ENCODE data around the gene NPLOC4. TPM values are rescaled to one million over a fixed set of nuclear protein-coding genes. Genes with fewer than 3 reads are reported as not detected.

Gene NPLOC4
- total RNA-seq, 2 donors from 2014 or later = 77.7 to 87.3 TPM

DNA sequence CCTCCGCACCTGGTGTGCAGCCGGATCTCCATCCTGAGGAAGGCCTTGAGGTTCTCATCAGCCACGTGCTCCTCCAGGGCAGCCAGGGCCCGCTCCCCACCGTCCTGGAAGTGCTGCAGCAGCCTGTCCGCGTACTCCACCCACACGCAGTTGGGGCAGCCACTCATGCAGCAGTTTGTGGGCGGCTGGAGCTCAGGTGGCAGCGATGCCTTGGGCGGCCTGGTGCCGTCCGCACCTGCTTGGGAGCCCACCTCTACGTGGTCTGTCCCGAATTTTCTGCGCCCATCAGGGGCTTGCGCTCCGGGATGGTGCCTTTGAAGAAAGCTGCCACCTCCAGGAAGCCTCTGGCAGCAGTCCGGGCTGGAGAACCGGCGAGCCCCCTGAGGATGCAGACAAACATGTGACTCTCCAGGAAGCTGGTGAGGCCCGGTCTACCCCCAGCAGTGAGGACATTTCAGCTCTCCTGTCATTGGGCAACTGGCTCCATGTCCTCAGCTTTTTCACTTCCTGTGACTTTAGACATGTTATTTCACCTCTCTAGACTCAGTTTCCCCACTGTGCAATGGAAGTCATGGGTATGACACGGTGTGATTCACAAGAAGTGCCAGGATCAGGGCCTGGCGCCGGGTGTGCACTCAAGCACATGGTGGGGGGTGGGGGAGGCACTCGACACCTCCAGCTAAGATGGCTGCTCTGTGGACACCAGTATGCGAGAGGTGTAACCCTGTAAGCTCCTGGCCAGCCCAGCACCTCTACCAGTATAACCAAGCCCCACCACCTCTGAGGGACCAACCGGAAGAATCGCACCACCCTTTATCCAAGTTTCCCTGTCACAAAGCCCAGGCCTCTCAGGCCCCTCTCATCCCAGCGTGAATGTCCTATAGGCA lies 28.5 kb upstream of the NPLOC4 start:
- intact Hi-C loops (cut with DNase I) = no loop called here
- no peak for DNase-seq (ENCODE audit: low spot score)

DNA sequence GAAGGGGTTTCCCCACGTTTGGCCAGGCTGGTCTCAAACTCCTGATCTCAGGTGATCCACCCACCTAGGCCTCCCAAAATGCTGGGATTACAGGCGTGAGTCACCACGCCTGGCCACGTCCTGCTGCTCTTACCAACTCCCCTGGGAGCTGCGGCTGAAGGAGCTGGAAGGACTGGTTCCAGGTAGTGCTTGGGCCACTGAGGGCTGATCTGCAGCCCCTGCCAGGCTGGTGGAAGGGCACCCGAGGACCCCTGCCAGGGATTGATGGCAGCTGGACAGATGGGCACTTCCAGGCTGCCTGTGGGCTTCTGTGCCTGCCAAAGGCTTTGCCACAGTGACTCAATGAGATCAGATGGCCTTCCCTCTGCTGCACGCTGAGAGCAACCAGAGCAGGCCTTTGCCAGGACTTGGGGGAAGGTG lies 27.1 kb upstream of the NPLOC4 start:
- intact Hi-C loops (cut with DNase I) = no loop called here
- DNase-seq (ENCODE audit: low spot score) = no peak

DNA sequence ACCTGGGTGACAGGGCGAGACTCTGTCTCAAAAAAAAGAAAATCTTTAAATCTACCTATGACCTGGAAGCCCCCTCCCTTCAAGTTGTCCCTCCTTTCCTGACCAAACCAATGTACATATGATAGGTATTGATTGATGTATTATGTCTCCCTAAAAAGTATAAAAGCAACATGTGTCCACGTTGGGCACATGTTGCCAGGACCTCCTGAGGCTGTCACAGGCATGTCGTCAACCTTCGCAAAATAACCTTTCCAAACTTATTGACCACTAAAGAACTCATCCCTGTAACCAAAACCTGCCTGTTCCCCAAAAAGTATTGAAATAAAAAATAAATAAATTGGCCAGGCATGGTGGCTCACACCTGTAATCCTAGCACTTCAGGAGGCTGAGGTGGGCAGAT lies 25.1 kb upstream of the NPLOC4 start:
- no peak for DNase-seq (ENCODE audit: low spot score)
- intact Hi-C loops (cut with DNase I) = no loop called here

DNA sequence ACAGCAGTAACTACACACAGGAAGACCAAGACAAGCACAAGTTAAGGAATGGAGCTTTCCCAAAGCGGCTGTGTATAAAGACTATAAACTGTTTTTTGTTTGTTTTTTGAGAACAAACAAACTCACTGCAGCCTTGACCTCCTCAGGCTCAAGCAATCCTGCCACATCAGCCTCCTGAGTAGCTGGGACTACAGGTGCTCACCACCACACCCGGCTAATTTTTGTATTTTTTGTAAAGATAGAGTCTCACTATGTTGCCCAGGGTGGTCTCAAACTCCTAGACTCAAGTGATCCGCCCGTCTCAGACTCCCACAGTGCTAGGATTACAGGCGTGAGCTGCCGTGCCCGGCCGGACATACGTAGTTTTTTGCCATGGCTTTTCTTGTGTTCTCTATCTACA lies 23.5 kb upstream of the NPLOC4 start:
- no peak for DNase-seq (ENCODE audit: low spot score)
- intact Hi-C loops (cut with DNase I) = no loop called here

DNA sequence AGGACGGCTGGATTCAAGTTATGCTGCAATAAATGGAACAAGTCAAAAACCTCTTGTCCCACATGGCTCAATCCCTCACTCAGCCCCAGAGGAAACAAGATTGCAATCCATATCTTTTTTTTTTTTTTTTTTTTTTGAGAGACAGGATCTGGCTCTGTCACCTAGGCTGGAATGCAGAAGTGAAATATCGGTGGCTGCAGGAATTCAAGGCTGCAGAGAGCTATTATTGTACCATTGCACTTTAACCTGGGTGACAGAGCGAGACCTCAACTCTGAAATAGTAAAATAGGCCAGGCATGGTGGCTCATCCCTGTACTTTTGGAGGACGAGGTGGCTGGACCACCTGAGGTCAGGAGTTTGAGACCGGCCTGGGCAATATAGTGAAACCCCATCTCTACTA lies 22.1 kb upstream of the NPLOC4 start:
- intact Hi-C loops (cut with DNase I) = no loop called here

DNA sequence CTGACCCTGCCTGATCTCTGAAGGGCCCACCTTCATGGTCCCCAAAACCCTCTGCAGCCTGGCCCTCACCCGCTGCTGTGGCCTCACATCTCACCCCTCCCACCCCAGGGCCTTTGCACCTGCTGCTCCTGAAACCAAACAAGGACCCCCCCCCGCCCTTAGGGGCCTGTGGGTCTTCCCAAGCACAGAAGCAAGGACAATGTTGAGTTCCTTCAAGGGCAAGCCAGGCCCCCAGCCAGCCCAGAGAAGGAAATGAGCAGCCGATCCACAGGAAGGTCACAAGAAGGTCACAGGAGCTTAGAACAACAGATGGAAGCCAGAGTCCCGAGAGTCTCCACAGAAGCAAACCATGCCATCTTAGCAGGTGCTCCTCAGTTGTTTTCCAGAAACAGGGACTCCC lies 19.9 kb upstream of the NPLOC4 start:
- no peak for DNase-seq (ENCODE audit: low spot score)
- intact Hi-C loops (cut with DNase I) = no loop called here

More for the DNA sequence above, 22.1 kb upstream of the NPLOC4 start:
- DNase-seq (ENCODE audit: low spot score) = no peak

DNA sequence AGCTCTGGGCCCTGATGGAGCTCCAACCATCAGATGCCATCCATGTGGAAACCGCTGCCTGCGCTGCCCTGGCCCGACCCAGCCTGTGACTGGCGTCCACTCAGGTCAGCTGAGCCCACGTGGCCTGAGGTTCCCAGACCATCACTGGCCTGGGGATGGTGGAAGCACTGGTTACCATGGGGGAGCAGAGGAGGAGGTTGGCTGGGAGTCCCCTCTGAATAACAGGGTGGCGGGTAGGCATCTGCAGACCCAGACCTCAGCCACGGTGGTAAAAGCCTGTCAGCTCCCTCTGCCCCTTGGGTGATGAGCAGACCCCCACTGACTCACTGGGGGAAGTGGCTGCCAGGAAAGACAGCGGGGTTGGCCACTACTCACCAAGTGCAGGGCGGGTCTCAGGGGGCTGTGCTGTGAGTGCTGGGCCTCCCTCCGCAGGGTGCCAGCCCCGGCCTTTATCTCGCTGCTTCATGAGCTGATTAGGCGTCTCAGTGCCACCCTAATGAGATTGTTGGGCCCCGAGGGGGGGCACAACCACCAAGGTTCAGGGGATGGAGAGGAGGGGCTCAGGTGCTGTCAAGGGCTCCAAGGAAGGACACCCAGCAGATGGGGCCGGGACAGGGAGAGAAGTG lies 19.3 kb upstream of the NPLOC4 start, which contains the start of gene PDE6G:
Gene PDE6G (minus strand): TSS at position 425 of the 626 bp plus-strand sequence. CDS start 3,237 bp downstream, outside the sequence.
- intact Hi-C loops (cut with DNase I) = no loop called here
- no peak for DNase-seq (ENCODE audit: low spot score)

DNA sequence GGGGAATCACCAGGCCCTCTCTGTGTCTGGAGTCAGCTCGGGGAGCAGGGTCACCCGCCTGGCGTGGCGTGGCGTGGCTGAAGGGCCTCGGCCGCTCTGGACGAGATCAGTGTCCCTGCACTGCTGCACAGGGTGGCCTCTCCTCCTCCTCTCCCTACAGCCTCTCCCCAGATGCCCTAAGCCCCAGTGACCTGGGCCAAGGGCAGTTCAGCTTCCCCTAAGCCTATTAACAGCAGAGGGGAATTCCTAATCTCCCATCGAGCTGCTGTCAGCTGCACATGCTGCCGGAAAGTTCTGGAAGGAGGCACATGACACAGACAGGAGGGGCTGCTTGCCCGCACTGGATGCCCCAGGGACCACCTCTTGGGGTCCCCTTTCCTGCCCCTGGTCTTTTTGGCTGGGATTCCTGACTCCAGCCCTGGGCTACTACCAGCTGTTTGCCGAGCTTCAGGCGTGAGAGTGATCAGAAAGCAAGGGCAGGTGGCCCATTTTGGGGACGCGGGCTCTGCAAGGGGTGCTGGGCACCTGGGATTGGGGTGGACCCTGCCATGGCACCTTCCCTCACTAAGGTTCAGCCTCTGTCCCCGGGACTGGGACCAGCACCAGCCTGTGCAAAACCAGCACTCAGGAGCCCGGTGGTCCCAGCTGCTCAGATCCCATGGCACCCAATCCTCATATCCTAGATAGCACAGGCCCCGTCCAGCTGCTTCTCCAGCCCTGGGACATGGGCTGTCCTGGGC lies 18.6 kb upstream of the NPLOC4 start:
- intact Hi-C loops (cut with DNase I) = no loop called here
- DNase-seq (ENCODE audit: low spot score) = no peak

DNA sequence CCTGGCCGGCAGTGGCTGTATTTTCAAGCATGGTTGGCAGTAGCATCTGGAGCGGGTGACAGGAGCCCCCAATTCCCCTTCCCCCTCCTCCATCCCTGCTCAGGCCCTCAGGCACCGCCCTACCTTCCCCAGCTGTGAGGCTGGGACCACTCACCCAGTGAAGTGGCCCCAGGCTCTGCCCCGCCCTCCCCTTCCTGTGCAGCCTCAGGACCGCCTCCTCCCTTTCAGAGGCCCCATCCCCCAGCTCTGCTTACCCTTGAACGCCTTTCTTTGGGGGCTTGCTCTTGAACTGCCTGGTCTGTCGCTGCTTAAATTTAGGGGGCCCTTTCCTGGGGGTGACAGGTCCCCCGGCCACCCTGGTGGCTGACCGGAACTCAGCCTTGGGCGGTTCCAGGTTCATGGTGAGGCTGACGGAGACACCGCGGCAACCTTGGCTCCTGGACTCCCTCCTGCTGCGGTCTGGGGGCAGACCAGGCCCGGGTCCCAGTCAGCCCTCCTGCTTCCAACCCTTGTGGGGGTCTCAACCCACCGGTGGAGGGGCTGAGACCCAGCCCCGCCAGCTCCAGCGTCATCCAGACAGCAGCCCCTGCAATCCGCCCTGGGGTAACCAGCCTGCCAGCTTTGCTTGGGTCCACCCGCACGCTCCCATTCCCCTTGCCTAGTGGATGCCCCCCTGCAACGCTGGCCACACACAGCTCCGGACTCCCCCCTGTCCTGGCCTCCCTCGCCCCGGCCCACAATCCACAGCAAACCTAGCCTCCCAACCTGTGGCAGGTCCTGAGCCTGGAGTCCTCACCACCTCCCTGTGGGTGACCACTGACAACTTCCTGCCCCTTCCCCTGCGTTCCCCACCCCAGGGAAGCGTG lies 16.2 kb upstream of the NPLOC4 start:
- no peak for DNase-seq (ENCODE audit: low spot score)
- intact Hi-C loops (cut with DNase I) = no loop called here

DNA sequence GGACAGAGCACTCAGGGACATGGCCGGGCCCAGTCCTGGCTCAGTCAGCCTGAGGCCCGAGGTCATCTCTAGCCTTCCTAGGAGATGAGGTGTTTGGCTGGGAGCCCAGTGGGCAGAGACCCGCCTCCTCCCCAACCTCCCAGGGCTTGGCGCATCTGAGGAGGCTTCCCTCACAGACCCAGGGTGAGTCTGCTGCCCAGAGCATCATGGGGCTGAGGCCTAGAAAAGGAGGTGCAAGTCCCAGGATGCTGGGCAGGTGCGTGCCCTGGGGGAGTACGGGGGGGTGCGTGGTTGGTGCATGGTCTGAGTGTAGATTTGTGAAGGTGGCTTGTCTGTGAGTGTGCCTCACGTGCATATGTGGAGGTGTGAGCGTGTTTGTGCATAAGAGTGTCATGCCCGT lies 14.8 kb upstream of the NPLOC4 start:
- intact Hi-C loops (cut with DNase I) = no loop called here
- DNase-seq (ENCODE audit: low spot score) = no peak

DNA sequence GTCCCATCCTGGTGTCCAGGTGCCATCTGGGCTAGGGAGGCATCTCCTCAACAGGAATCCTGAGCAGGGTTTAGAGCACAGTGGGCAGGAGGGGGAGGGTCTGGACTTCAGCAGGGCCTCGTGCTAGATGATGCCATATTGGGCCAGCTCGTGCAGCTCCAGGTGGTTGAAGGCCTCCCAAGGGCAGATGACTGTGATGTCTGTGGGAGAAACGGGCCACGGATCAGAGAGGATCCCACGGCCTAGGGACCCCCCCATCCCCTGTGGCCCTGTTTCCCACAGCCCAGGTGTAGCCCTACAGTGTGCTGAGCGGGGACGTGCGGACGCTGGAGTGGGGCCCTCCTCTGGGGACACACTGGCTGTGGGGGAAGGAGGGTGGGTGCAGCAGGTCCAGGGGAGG lies 14.0 kb upstream of the NPLOC4 start:
- DNase-seq (ENCODE audit: low spot score) = no peak
- intact Hi-C loops (cut with DNase I) = no loop called here

DNA sequence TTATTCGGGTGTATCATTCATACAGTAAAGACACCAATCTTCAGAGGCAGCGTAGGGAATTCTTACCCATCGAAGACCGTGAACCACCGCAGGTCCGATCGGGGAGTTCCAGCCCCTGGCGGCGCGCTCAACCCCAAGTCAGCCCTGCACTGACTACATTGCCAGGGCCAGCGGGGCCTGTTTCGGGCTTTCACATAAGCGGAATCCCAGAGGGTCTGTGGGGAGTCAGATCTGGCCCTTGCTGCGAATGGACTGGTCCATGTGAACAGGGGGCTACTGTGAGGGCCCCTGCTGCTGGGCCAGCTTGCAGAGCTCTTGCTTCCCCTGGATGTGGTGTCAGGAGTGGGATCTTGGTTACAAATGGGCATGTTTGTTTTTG lies 11.8 kb upstream of the NPLOC4 start:
- intact Hi-C loops (cut with DNase I) = no loop called here
- no peak for DNase-seq (ENCODE audit: low spot score)

DNA sequence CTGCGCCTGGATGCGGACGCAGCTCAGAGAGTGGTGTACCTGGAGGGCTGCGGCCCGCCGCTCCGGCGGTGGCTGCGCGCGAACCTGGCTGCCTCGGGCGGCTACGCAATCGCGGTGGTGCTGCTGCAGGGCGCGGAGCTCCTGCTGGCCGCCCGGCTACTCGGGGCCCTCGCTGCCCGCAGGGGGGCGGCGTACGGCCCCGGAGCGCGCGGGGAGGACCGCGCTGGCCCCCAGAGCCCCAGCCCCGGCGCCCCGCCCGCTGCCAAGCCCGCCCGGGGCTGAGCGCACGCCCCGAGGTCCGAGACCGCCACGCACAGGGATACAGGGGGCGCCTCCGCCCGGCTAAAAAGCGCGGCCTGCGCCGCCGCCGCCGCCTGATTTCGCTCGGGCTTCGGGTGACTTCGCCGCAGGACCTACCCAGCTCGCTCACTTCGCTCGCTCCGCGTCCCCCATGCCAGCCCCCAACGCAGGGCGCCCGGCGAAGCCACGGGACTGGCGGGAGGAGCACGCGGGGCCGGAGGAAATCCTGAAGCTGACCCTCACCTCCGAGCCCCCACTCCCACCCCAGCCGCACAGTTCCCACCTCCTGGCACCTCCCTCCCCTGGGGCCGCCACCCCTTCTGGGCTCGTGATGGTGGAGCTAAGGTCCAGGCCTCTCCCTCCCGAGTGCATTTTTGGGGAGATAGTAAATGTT lies 11.2 kb upstream of the NPLOC4 start:
- DNase-seq (ENCODE audit: low spot score) = no peak
- intact Hi-C loops (cut with DNase I) = no loop called here

DNA sequence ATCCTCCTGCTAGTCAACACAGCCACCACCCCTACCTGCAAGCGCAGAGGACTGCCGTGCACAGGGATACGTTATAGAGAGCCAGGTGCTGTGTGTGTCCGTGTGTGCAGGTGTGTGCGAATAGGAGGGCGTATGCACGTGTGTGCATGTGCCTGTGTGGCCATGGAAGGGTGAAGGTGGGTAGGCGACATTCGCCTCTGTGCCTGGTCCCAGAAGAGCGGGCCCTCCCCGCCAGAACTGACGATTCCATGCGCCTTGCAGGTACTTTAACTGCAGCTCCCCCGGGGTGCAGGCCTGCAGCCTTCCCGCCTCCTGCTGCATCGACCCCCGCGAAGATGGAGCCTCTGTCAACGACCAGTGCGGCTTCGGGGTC lies 10.7 kb upstream of the NPLOC4 start:
- intact Hi-C loops (cut with DNase I) = no loop called here
- DNase-seq (ENCODE audit: low spot score) = no peak

DNA sequence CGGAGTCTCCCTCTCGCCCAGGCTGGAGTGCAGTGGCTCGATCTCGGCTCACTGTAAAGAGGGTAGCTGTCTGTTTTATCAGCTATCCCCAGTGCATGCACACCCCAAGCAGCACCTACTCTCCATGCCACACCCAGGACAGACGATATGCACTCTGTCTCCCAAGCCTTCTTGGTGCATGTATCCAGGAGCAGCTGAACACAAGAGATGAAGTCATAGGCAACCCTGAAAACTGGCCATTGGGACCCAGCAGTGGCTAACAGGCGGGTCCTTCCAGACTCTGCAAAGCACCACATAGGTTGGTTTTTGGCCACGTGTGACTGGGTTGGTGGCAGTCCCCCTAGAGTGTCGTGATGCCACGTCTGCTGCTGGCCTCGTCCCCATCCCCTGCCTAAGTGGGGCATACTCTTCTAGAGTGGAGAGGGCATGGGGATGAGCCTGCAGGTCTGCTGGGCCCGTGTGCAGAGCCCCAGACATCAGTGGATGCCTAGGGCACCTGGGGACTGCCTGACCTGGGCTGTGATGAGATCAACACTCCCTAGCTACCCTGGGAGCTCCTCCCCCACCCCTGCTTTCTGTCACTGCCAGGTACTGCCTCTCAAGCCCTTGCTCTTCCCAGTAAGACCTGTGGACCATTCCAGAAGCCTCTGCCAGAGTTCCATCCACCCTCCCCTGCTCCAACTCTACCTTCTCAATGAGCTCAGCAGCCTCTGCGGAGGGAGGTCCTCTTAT lies 10.1 kb upstream of the NPLOC4 start:
- intact Hi-C loops (cut with DNase I) = no loop called here
- DNase-seq (ENCODE audit: low spot score) = no peak

DNA sequence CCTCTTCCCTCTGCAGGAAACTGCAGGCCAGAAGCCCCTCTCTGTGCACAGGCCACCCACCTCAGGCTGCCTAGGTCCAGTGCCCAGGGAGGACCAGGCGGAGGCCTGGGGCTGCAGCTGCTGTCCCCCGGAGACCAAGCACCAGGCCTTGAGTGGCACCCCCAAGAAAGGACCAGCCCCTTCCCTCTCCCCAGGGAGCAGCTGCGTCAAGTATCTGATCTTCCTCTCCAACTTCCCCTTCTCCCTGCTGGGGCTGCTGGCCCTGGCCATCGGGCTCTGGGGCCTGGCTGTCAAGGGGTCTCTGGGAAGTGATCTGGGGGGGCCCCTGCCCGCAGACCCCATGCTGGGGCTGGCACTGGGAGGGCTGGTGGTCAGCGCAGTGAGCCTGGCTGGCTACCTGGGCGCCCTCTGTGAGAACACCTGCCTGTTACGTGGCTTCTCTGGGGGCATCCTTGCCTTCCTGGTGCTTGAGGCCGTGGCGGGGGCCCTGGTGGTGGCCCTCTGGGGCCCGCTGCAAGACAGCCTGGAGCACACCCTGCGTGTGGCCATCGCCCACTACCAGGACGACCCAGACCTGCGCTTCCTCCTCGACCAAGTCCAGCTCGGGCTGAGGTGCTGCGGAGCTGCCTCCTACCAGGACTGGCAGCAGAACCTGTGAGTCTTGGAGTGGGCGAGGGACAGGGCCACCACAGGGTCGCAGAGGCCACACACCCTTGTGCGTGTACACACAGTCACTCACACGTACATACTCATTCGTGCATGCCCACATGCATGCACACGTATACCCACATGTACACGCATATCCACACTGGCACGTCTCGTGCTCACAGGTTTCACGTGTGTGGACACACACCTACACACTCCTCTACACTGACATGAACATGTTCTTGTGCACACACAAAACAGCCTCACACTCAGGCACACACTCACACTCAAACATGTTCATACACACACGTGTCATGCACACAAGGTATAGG lies 8.4 kb upstream of the NPLOC4 start:
- intact Hi-C loops (cut with DNase I) = no loop called here
- DNase-seq (ENCODE audit: low spot score) = no peak

DNA sequence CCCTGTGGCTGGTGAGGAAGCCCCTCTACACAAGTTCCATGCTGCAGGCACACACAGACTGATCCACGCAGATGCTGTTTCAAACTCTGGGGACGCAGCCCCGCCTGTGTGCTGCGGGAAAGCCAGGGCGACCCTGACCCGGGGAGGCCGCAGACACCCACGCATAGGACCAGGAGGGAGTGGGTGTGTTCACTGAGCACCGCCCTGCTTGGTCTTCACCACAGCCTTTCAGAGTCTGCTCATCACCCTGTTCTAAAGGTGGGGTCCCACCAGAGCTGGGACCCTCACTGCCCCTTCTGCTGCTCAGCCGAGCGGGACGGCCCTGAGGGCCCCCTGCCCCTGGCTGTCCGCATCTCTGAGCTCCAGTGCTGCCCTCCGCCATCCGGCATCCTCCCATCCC lies 7.6 kb upstream of the NPLOC4 start:
- DNase-seq (ENCODE audit: low spot score) = no peak
- intact Hi-C loops (cut with DNase I) = no loop called here

All from posterior vena cava (tissue), 2 donors.